GM19035 (cell line): ENCODE data around the gene WNK2.

Source experiments
- ATAC-seq: cut with Tn5 transposase; IDR thresholded peaks from one replicate; pipeline ENCODE4 v1.9.1; 2021; ENCODE audit not compliant: unreplicated experiment

The WNK2 gene

GRCh38 chr9:93252781-93253530 is 69.0 kb downstream of the WNK2 start:
- ATAC-seq, result no peak

GRCh38 chr9:93253633-93254032 is 69.7 kb downstream of the WNK2 start:
- ATAC-seq, result no peak

- no peak for ATAC-seq
These were observed 70.1 kb downstream of the WNK2 start for GRCh38 chr9:93254061-93254481.

GRCh38 chr9:93254806-93255493 is 71.0 kb downstream of the WNK2 start:
- ATAC-seq, result no peak

- ATAC-seq, result no peak
These were observed 71.5 kb downstream of the WNK2 start for GRCh38 chr9:93255494-93255867.

DNA sequence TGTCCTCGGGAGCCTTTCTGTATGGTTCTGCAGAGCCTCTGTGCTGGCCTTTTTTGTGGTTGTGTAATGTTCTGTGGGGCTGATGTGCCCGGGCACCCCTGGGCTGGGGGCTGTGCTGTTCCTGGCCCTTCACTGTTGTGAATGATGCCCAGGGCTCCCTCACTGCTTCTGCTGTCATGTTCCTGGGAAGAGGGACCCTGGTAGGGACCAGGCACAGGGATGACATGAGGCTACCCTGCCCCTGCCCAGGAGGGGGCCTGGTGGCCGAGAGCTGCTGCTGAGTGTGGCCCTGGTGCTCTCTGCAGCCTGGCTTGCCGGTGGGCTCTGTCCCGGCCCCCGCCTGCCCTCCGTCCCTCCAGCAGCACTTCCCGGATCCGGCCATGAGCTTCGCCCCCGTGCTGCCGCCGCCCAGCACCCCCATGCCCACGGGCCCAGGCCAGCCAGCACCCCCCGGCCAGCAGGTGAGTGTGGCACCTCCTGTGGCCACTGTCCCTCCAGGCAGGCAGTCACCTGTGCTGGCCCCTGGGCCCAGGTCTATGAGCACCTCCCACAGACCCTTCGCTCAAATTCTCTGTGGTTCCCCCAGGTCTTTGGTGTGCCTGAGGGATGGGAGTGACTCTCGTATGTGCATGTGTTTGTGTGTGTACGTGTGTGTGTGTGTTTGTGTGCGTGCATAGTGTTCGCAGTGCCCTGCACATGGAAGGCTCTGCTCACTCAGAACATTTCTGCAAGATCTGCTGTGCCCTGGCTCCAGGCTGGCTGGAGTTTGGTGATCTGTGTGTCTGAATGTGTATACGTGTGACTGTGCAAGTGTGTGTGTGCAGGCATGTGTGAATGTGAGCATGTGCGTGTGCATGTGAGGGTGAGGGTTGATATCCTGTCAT is 72.3 kb downstream of the WNK2 start:
- no peak for ATAC-seq

DNA sequence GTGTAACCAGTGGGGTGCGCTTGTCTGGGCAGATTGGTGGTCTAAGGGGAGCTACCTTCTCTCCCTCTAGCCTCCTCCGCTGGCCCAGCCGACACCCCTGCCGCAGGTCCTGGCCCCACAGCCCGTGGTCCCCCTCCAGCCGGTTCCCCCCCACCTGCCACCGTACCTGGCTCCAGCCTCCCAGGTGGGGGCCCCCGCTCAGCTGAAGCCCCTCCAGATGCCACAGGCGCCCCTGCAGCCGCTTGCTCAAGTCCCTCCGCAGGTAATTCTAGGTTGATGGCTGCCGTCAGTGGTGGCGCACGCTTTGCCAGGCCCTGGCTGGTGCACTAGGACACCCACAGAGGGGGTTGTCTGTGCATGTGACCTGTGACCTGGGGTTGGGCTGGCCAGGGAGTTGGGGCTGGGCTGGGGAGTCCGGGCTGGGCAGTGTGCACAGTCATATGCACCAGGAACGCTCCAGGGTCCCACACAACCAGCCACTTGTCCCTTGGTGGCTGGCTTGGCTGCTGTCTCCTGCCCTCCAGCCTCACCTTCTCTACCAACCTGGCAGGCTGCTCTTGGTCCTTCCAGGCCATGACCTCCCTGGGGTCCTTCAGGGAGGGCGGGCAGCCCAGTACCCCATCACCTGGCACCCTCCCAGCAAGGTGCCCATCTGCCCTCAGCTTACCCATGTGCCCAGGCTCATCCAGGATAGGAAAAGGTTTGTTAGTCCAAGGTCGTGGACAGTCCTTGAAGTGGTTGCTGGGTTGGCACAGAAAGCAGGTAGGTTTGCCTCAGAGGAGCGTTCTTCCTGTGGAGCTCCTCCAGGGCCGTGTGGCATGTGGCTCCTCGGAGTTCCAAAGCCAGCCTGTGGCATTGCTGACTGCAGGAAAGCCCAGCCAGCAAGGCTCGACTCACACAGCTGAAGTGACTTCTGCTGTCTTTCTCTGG is 73.2 kb downstream of the WNK2 start:
- no peak for ATAC-seq

DNA sequence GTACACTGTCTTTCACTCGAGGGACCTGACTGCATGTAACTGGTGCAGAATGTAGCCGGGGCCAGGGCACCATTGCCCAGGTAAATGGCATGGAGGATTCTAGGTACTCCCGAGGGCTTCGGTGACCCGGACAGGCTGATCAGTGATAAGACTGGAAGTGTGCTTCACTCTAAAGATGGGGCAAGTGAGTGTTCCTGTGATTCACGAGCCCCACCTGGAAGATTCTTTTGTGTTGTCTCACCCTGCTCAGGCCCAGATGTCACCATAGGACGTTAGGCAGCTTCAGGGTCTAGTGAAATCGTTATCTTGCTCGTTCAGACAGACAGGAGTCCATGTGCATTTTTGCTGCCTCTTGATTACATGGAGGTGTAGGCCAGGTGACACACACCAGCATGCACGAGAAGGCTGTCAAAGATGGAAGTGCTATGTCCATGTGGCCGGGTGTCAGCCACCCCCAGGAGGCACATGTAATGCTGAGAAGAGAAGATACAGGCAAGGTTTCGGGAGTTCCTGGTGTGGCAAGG is 73.9 kb downstream of the WNK2 start:
- no peak for ATAC-seq

GRCh38 chr9:93258419-93258817 is 74.5 kb downstream of the WNK2 start:
- ATAC-seq, result no peak

DNA sequence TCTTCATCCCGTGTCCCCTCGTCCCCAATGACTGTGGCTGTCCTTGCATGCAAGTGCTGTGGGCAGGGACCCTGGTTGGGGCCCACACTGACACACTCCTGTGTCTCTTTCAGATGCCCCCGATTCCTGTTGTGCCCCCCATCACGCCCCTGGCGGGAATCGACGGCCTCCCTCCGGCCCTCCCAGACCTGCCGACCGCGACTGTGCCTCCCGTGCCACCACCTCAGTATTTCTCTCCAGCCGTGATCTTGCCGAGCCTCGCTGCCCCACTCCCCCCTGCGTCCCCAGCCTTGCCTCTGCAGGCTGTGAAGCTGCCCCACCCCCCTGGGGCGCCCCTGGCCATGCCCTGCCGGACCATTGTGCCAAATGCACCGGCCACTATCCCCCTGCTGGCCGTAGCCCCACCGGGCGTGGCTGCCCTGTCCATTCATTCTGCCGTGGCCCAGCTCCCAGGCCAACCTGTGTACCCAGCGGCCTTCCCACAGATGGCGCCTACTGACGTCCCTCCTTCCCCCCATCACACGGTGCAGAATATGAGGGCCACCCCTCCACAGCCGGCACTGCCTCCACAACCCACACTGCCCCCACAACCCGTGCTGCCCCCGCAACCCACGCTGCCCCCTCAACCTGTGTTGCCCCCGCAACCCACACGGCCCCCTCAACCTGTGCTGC is 75.0 kb downstream of the WNK2 start:
- no peak for ATAC-seq

GRCh38 chr9:93259490-93260262 is 75.7 kb downstream of the WNK2 start:
- ATAC-seq, result no peak

- no peak for ATAC-seq
These were observed 76.5 kb downstream of the WNK2 start for GRCh38 chr9:93260263-93261066.

DNA sequence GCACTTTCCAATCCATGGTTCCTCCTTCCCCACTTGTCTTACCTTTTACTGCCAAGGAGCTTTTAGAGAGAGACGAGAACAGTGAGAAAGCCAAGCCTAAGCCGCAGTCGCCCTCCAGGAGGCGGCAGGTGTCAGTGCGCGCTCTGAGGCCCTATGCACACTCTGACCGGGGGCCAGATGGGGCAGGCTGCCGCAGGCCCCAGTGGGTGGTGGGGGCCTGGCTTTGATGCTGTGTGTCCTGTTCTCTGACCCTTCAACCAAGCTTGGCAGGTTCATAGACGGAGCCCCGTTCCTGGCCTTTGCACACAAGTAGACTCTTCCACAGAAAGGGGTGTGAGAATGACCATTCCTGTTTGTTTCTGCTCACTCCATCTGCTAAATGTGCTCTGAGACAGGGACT is 77.3 kb downstream of the WNK2 start:
- ATAC-seq, result no peak

GRCh38 chr9:93261735-93262523 is 78.0 kb downstream of the WNK2 start:
- no peak for ATAC-seq

GRCh38 chr9:93262537-93263310 is 78.8 kb downstream of the WNK2 start:
- no peak for ATAC-seq

- ATAC-seq, result no peak
These were observed 79.6 kb downstream of the WNK2 start for GRCh38 chr9:93263334-93264229.
